Right ventricle myocardium inferior (tissue), 1 donor: ENCODE results near the gene RFWD3. TPM values are rescaled to one million over a fixed set of nuclear protein-coding genes. Genes with fewer than 3 reads are reported as not detected.
A peak's percentile ranks its signal among the peaks of the same experiment; 100 is the strongest.

Source experiments
- ATAC-seq: fragments of 200-7000 bp; cut with Tn5 transposase; one replicate; pipeline ENCODE4 v1.9.1; 2020; ENCODE audit warnings: mild to moderate bottlenecking, moderate library complexity
- DNase-seq: peaks from one replicate; pipeline ENCODE4 v3.0.0; 2021; ENCODE audit errors: missing footprints
- intact Hi-C: fragments of 100-400 bp; cut with DNase I; formaldehyde crosslinking; loops from one replicate; pipeline ENCODE4 v1.11.0; 2022
- long read RNA-seq: library from polyadenylated mRNA; unstranded; transcript quantifications from one replicate; pipeline ENCODE4 v2.0.0, GENCODE V29; 2021
- total RNA-seq: library from RNA; stranded (reverse); fragmentation: NEBNext Ultra II Directional; extraction: Animal tissue kit (Norgen Biotek cat#: 25700); gene quantifications from one replicate; pipeline ENCODE4 v1.2.1, GENCODE V29; 2021
- donor health status: DM: no; HTN: yes; CAD: no; lungs with severe emphysema.

RFWD3 gene
- 4.5 TPM for total RNA-seq
- long read RNA-seq, full-length matches to known transcripts = 1 of 3 reads
- long read RNA-seq, partial matches to known transcripts = 0 of 3 reads
- long read RNA-seq, other reads (novel, unspliced or antisense) = 2 of 3 reads

- DNase-seq (peak; percentile 97), ATAC-seq (peak; percentile 100)
- intact Hi-C loops = loop anchor here (2.0 kb wide), 1 partner anchor 28 kb away; no protein-coding TSS in a partner anchor
Measured at GRCh38 chr16:74666425-74667254, at the start of gene RFWD3. RFWD3 (minus strand) TSS chr16:74666877; CDS start chr16:74661449, 5,428 bp downstream.

- intact Hi-C loops = no loop called here
Measured at GRCh38 chr16:74716355-74716754, 49.7 kb upstream of the RFWD3 start.

GRCh38 chr16:74713876-74714275, 47.2 kb upstream of the RFWD3 start:
- ATAC-seq (no peak), DNase-seq (no peak)
- intact Hi-C loops = no loop called here

More at GRCh38 chr16:74716355-74716754, 49.7 kb upstream of the RFWD3 start:
- ATAC-seq = no peak
- DNase-seq = no peak

GRCh38 chr16:74713325-74713724, 46.6 kb upstream of the RFWD3 start:
- DNase-seq = no peak
- intact Hi-C loops = no loop called here
- no peak for ATAC-seq

- ATAC-seq (no peak), DNase-seq (no peak)
- intact Hi-C loops = no loop called here
Measured at GRCh38 chr16:74711938-74712337, 45.3 kb upstream of the RFWD3 start.

- ATAC-seq (no peak), DNase-seq (no peak)
- intact Hi-C loops = no loop called here
Measured at GRCh38 chr16:74710401-74710800, 43.7 kb upstream of the RFWD3 start.

- ATAC-seq (peak; percentile 83), DNase-seq (peak; percentile 79)
- intact Hi-C loops = loop anchor here (2.0 to 10.0 kb wide), 3 partner anchors 108 to 405 kb away; partner anchors contain the start of gene LDHD
Measured at GRCh38 chr16:74709441-74709877, 42.8 kb upstream of the RFWD3 start.

- DNase-seq (peak; percentile 87), ATAC-seq (peak; percentile 79)
- intact Hi-C loops = loop anchor here (10.0 kb wide), 1 partner anchor 414 kb away; the partner anchor contains the start of gene LDHD
Measured at GRCh38 chr16:74700438-74701225, 34.0 kb upstream of the RFWD3 start, which contains the start of gene MLKL. MLKL (minus strand) TSS chr16:74700862; CDS start chr16:74695757, 5,105 bp downstream.

GRCh38 chr16:74700116-74700437, 33.4 kb upstream of the RFWD3 start:
- no peak for DNase-seq
- ATAC-seq = peak; percentile 35
- intact Hi-C loops = loop anchor here (10.0 kb wide), 1 partner anchor 415 kb away; the partner anchor contains the start of gene LDHD

GRCh38 chr16:74699666-74700065, 33.0 kb upstream of the RFWD3 start:
- ATAC-seq (no peak), DNase-seq (no peak)
- intact Hi-C loops = loop anchor here (10.0 kb wide), 1 partner anchor 415 kb away; the partner anchor contains the start of gene LDHD

- no peak for DNase-seq
- no peak for ATAC-seq
- intact Hi-C loops = no loop called here
Measured at GRCh38 chr16:74698222-74698621, 31.5 kb upstream of the RFWD3 start.

- DNase-seq = peak; percentile 89
- peak; percentile 97 for ATAC-seq
- intact Hi-C loops = loop anchor here (2.0 kb wide), 1 partner anchor 29 kb away; the partner anchor contains the start of gene RFWD3
Measured at GRCh38 chr16:74695450-74696422, 29.1 kb upstream of the RFWD3 start.

GRCh38 chr16:74691093-74691855, 24.6 kb upstream of the RFWD3 start:
- intact Hi-C loops = no loop called here
- no peak for ATAC-seq

GRCh38 chr16:74682556-74682955, 15.9 kb upstream of the RFWD3 start:
- intact Hi-C loops = no loop called here
- DNase-seq (no peak), ATAC-seq (no peak)

More at GRCh38 chr16:74691093-74691855, 24.6 kb upstream of the RFWD3 start:
- DNase-seq = no peak

GRCh38 chr16:74680681-74681080, 14.0 kb upstream of the RFWD3 start:
- no peak for ATAC-seq
- no peak for DNase-seq
- intact Hi-C loops = no loop called here

GRCh38 chr16:74679983-74680382, 13.3 kb upstream of the RFWD3 start:
- intact Hi-C loops = no loop called here
- DNase-seq (no peak), ATAC-seq (no peak)

- DNase-seq (no peak), ATAC-seq (no peak)
- intact Hi-C loops = no loop called here
Measured at GRCh38 chr16:74677868-74678267, 11.2 kb upstream of the RFWD3 start.
